SK-N-SH (cell line): Measurements from ENCODE around the gene MEIOC. TPM values are rescaled to one million over a fixed set of nuclear protein-coding genes. Genes with fewer than 3 reads are reported as not detected.

Experiments
- CTCF ChIA-PET: fragments of 300-600, 350-600 bp; formaldehyde crosslinking; extraction: SDS; loops from one replicate; lab custom pipeline; 2021; lab: Yijun Ruan, JAX
- POLR2A ChIA-PET: fragments of 350-600 bp; sonication (Branson Sonifier 250); formaldehyde crosslinking; extraction: SDS; loops from one replicate; lab custom pipeline; 2020; ENCODE audit warnings: antibody characterized with exemption, inconsistent platforms; lab: Yijun Ruan, JAX
- DNase-seq: peaks from one replicate; pipeline ENCODE4 v3.0.0; 2012
- H2AFZ ChIP-seq: fragments of 200-600 bp; sonication (generic); 2 replicates; pipeline ENCODE4 v1.8.1; 2016; ENCODE audit warnings: antibody characterized with exemption, mild to moderate bottlenecking, low read depth
- H3F3A ChIP-seq: fragments of 200-600 bp; sonication (generic); replicated peaks from 2 replicates; pipeline ENCODE3; 2016; ENCODE audit warnings: antibody characterized with exemption, mild to moderate bottlenecking; ENCODE audit not compliant: insufficient read depth
- H3K27ac ChIP-seq, 2 experiments: fragments of 200-500 bp in 1 of 2; fragments of 200-600 bp in 1 of 2; sonication (Bioruptor generic) in 1 of 2; sonication (generic), shearing (Covaris generic) in 1 of 2; 2 replicates each; pipeline versions ENCODE4 v1.5.1 to v1.6.1; 2014 to 2016; ENCODE audit warnings: low read depth in 2 of 2, inconsistent platforms in 1 of 2, low read length in 1 of 2, mild to moderate bottlenecking in 1 of 2, mixed read lengths in 1 of 2
- H3K27me3 ChIP-seq: fragments of 200-600 bp; sonication (generic), shearing (Covaris generic); 2 replicates; pipeline ENCODE4 v1.6.1; 2016; ENCODE audit warnings: mixed run types; ENCODE audit not compliant: insufficient read depth
- H3K36me3 ChIP-seq, 2 experiments: fragments of 200-500 bp in 1 of 2; fragments of 200-600 bp in 1 of 2; sonication (Bioruptor generic) in 1 of 2; sonication (generic) in 1 of 2; replicated peaks in 1 of 2; 2 replicates each; pipeline versions ENCODE3 to v1.5.1; 2014 to 2016; ENCODE audit warnings: low read length in 1 of 2, mild to moderate bottlenecking in 1 of 2; ENCODE audit not compliant: insufficient read depth in 2 of 2, control insufficient read depth in 1 of 2
- H3K4me1 ChIP-seq, 2 experiments: fragments of 200-500 bp in 1 of 2; fragments of 200-600 bp in 1 of 2; sonication (Bioruptor generic) in 1 of 2; sonication (generic), shearing (Covaris generic) in 1 of 2; 2 replicates each; pipeline versions ENCODE4 v1.5.1 to v1.6.1; 2014 to 2016; ENCODE audit warnings: low read depth in 1 of 2, low read length in 1 of 2, mixed run types in 1 of 2; ENCODE audit not compliant: insufficient read depth in 2 of 2, control insufficient read depth in 1 of 2
- H3K4me2 ChIP-seq: fragments of 200-600 bp; sonication (generic), shearing (Covaris generic); 2 replicates; pipeline ENCODE4 v1.6.1; 2017; ENCODE audit warnings: mixed run types
- H3K4me3 ChIP-seq, 2 experiments: fragments of 200-500 bp in 1 of 2; fragments of 200-600 bp in 1 of 2; sonication (Bioruptor generic) in 1 of 2; sonication (generic), shearing (Covaris generic) in 1 of 2; 2 replicates each; pipeline versions ENCODE4 v1.5.1 to v1.8.1; 2014 to 2016; ENCODE audit warnings: low read depth in 2 of 2, inconsistent platforms in 1 of 2, low read length in 1 of 2, mild to moderate bottlenecking in 1 of 2, mixed read lengths in 1 of 2, moderate library complexity in 1 of 2
- H3K79me2 ChIP-seq: fragments of 200-600 bp; sonication (generic); 2 replicates; pipeline ENCODE4 v1.8.1; 2017; ENCODE audit warnings: mild to moderate bottlenecking; ENCODE audit not compliant: insufficient read depth
- H3K9ac ChIP-seq: fragments of 200-600 bp; sonication (generic); 2 replicates; pipeline ENCODE4 v1.6.1; 2017; ENCODE audit warnings: mixed run types
- H3K9me2 ChIP-seq: fragments of 200-600 bp; sonication (generic); 2 replicates; pipeline ENCODE4 v1.6.1; 2017; ENCODE audit warnings: mixed run types
- H3K9me3 ChIP-seq: fragments of 200-600 bp; sonication (generic); 2 replicates; pipeline ENCODE4 v1.6.1; 2017; ENCODE audit warnings: mixed run types, mild to moderate bottlenecking, moderate library complexity
- H4K20me1 ChIP-seq: fragments of 200-600 bp; sonication (generic); 2 replicates; pipeline ENCODE4 v1.6.1; 2017; ENCODE audit warnings: mild to moderate bottlenecking, mixed run types; ENCODE audit not compliant: insufficient read depth
- EZH2phosphoT487 ChIP-seq: fragments of 200-600 bp; sonication (generic); IDR thresholded peaks from 2 replicates; pipeline ENCODE4 v1.6.1; 2017; ENCODE audit warnings: low read depth, mixed run types, mild to moderate bottlenecking, antibody characterized with exemption, moderate library complexity, borderline replicate concordance
- FOSL2 ChIP-seq: IDR thresholded peaks from 2 replicates; pipeline ENCODE4 v1.4.0; 2012; ENCODE audit warnings: low read depth, mild to moderate bottlenecking, moderate library complexity, borderline replicate concordance
- FOXM1 ChIP-seq: IDR thresholded peaks from 2 replicates; pipeline ENCODE4 v1.4.0; 2012; ENCODE audit warnings: low read depth, mild to moderate bottlenecking
- MXI1 ChIP-seq: IDR thresholded peaks from 2 replicates; pipeline ENCODE4 v1.6.1; 2012; ENCODE audit warnings: mild to moderate bottlenecking, low read depth, low read length, improper control_type of control experiment
- POLR2AphosphoS5 ChIP-seq: IDR thresholded peaks from 2 replicates; pipeline ENCODE4 v1.6.1; 2012; ENCODE audit warnings: low read depth, low read length
- RAD21 ChIP-seq: IDR thresholded peaks from 2 replicates; pipeline ENCODE4 v1.6.1; 2012; ENCODE audit warnings: mild to moderate bottlenecking, low read length
- RCOR1 ChIP-seq: fragments of 150-350 bp; IDR thresholded peaks from 2 replicates; pipeline ENCODE4 v1.6.1; 2017; ENCODE audit warnings: antibody characterized with exemption, low read length
- RFX5 ChIP-seq: IDR thresholded peaks from 2 replicates; pipeline ENCODE4 v1.6.1; 2012; ENCODE audit warnings: mild to moderate bottlenecking, improper control_type of control experiment, low read length
- RXRA ChIP-seq: IDR thresholded peaks from 2 replicates; pipeline ENCODE4 v1.4.0; 2012; ENCODE audit warnings: low read depth, mild to moderate bottlenecking, borderline replicate concordance
- TAF1 ChIP-seq: IDR thresholded peaks from 2 replicates; pipeline ENCODE4 v1.6.1; 2012; ENCODE audit warnings: low read depth, mild to moderate bottlenecking, low read length, moderate library complexity, borderline replicate concordance
- YY1 ChIP-seq: IDR thresholded peaks from 2 replicates; pipeline ENCODE4 v1.4.0; 2012; ENCODE audit warnings: low read depth, mild to moderate bottlenecking
- WGBS: methylation state at CpG from one replicate; pipeline ENCODE4 v1.1.6; 2017; ENCODE audit warnings: low lambda C conversion rate; 5-methylcytosine and 5-hydroxymethylcytosine counted together
- polyA plus RNA-seq, 3 experiments: library from polyadenylated mRNA; depleted of rRNA; stranded (reverse); fragments of >200 nt; gene quantifications; 2 replicates each; pipeline ENCODE4 v1.2.3, GENCODE V29; 2012
- TF ChIP-seq, protein P1 (sequence below): IDR thresholded peaks from 2 replicates; pipeline ENCODE4 v1.4.0; 2012; ENCODE audit warnings: low read depth, borderline replicate concordance
- TF ChIP-seq, protein P2 (sequence below): fragments of 150-350 bp; IDR thresholded peaks from 2 replicates; pipeline ENCODE4 v1.6.1; 2016; ENCODE audit warnings: mild to moderate bottlenecking, low read depth, low read length

Gene MEIOC
- polyA plus RNA-seq, 1 of the 3 experiments (the other 2 are of a cell fraction) = 1.3 TPM

DNA sequence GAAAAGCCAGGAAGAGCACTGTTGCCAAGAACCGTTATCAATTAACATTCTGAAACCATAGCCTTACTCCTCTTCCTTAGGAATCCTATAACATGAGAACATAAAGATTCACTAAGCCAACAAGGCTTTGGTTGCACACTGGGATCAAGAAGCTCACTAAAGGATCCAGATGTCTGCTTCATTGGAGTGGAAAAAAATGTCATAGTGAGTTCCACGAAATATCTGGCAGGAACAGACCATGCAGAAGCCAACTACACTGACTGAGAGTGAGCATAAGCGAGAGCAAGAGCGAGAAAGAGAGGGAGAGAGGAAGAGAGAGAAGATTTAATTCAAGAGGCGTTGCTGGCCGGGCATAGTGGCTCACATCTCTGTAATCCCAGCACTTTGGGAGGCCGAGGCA, 13.4 kb upstream of the MEIOC start:
- H3K27me3 ChIP-seq = no peaks in the 10 kb centered on the region
- no peaks in the 10 kb centered on the region for H3K36me3 ChIP-seq
- no peak for TF ChIP-seq TAF1
- no peak for TF ChIP-seq FOXM1
- no peak for TF ChIP-seq FOSL2
- TF ChIP-seq RXRA = no peak
- TF ChIP-seq, protein P1, sequence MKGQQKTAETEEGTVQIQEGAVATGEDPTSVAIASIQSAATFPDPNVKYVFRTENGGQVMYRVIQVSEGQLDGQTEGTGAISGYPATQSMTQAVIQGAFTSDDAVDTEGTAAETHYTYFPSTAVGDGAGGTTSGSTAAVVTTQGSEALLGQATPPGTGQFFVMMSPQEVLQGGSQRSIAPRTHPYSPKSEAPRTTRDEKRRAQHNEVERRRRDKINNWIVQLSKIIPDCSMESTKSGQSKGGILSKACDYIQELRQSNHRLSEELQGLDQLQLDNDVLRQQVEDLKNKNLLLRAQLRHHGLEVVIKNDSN = no peak
- TF ChIP-seq MXI1 = no peak
- no peak for TF ChIP-seq YY1
- no peak for TF ChIP-seq RAD21
- no peak for TF ChIP-seq RFX5
- no peak for TF ChIP-seq RCOR1
- no peak overlapping the region for H3K27ac ChIP-seq
- H3K9me3 ChIP-seq = no peaks in the 10 kb centered on the region
- no peak overlapping the region for H2AFZ ChIP-seq
- CTCF ChIA-PET = no interaction called here
- no peaks in the 10 kb centered on the region for H3K4me1 ChIP-seq
- no peaks in the 10 kb centered on the region for H3F3A ChIP-seq
- no peak overlapping the region for H3K4me2 ChIP-seq
- H3K9me2 ChIP-seq = no peaks in the 10 kb centered on the region
- no peaks in the 10 kb centered on the region for H3K79me2 ChIP-seq
- no peak overlapping the region for H3K4me3 ChIP-seq
- H3K9ac ChIP-seq = no peak overlapping the region
- POLR2A ChIA-PET = no interaction called here
- no peak for DNase-seq
- WGBS = 71% methylated on average over 7 of the region's 7 CpGs
- no peaks in the 10 kb centered on the region for H4K20me1 ChIP-seq

DNA sequence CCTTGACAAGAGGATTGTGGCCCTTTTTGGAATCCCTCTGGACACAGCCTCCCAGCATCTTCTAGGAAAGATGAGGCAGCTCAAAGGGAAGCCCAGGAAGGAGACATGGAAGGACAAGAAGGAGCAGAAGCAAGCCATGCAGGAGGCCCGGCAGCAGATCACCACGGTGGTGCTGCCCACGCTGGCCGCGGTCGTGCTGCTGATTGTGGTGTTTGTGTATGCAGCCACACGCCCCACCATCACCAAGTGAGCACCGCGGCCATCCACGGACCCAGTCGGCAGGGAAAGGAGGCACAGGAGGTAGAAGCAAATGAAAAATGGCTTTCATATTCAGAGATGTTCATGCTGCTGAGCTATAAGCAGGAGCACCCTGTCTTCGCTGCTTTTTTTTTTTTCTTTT, 10.9 kb upstream of the MEIOC start:
- Histone ChIP-seq H3K27me3 (no peaks in the 10 kb centered on the region; the same call in 1 of the 2 replicates), H3K9ac (no peak overlapping the region), H3K9me2 (no peaks in the 10 kb centered on the region), H3F3A (no peaks in the 10 kb centered on the region), H3K36me3 (no peaks in the 10 kb centered on the region), H3K4me2 (no peak overlapping the region), H3K4me1 (no peaks in the 10 kb centered on the region), H3K4me3 (no peak overlapping the region), H3K79me2 (no peaks in the 10 kb centered on the region), H2AFZ (no peak overlapping the region), H3K9me3 (no peaks in the 10 kb centered on the region), H4K20me1 (no peaks in the 10 kb centered on the region), H3K27ac (no peak overlapping the region)
- WGBS = 84% methylated on average over 12 of the region's 12 CpGs
- ChIA-PET POLR2A (no interaction called here), CTCF (interaction anchor here (0.6 to 2.3 kb wide), 2 partner anchors 8 to 36 kb away, joined by 3 to 7 read pairs; no protein-coding TSS in a partner anchor)
- DNase-seq = no peak
- TF ChIP-seq, protein P2, sequence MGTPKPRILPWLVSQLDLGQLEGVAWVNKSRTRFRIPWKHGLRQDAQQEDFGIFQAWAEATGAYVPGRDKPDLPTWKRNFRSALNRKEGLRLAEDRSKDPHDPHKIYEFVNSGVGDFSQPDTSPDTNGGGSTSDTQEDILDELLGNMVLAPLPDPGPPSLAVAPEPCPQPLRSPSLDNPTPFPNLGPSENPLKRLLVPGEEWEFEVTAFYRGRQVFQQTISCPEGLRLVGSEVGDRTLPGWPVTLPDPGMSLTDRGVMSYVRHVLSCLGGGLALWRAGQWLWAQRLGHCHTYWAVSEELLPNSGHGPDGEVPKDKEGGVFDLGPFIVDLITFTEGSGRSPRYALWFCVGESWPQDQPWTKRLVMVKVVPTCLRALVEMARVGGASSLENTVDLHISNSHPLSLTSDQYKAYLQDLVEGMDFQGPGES = no peak
- TF ChIP-seq EZH2phosphoT487 = no peak
- no peak for TF ChIP-seq POLR2AphosphoS5
- TF ChIP-seq, all 33 proteins: peak for 0
